ENCODE measurements around the gene PITPNB. TPM values are rescaled to one million over a fixed set of nuclear protein-coding genes. Genes with fewer than 3 reads are reported as not detected.

Gene PITPNB
- total RNA-seq, 4 donors from 2014 or later, result 28.0 to 48.2 (median 40.3) TPM

- Histone ChIP-seq H3K27me3 (no peaks in the 10 kb centered on the region), H3K27ac (peak overlapping the region; percentile 68 to 85 (median 80)), H3K9me3 (no peaks in the 10 kb centered on the region), H3K36me3 (no peaks in the 10 kb centered on the region), H3K4me3 (no peak overlapping the region), H3K4me1 (peaks cover 18 to 85% (median 40%) of the 10 kb centered on the region in 4 donors)
- intact Hi-C loops (cut with DNase I; ENCODE audit: low total_unique reads) (no loop called here), in situ Hi-C loops (cut with MboI; ENCODE audit: low pct_ligation_motif_present in 1 of 4, low pct_unique_long_range_greater_than_20kb in 1 of 4, low sequenced_read_pairs in 3 of 4) (loop anchor here (5.0 to 25.0 kb wide), 2 partner anchors 131 to 706 kb away; no protein-coding TSS in a partner anchor)
- 25 to 29% methylated on average over 1 to 3 of the region's 3 CpGs for WGBS, 2 donors (ENCODE audit: low coverage in 1 of 2)
- peak; percentile 35 for DNase-seq
- TF ChIP-seq EP300 (IDR thresholded peaks at IDR 0.05; ENCODE audit: low read depth) (no peak), POLR2AphosphoS5 (IDR thresholded peaks at IDR 0.05) (no peak), POLR2A (IDR thresholded peaks at IDR 0.05) (no peak)
- TF ChIP-seq, protein P1, sequence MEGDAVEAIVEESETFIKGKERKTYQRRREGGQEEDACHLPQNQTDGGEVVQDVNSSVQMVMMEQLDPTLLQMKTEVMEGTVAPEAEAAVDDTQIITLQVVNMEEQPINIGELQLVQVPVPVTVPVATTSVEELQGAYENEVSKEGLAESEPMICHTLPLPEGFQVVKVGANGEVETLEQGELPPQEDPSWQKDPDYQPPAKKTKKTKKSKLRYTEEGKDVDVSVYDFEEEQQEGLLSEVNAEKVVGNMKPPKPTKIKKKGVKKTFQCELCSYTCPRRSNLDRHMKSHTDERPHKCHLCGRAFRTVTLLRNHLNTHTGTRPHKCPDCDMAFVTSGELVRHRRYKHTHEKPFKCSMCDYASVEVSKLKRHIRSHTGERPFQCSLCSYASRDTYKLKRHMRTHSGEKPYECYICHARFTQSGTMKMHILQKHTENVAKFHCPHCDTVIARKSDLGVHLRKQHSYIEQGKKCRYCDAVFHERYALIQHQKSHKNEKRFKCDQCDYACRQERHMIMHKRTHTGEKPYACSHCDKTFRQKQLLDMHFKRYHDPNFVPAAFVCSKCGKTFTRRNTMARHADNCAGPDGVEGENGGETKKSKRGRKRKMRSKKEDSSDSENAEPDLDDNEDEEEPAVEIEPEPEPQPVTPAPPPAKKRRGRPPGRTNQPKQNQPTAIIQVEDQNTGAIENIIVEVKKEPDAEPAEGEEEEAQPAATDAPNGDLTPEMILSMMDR (IDR thresholded peaks at IDR 0.05), result no peak
Measured at GRCh38 chr22:27881421-27881820, 37.6 kb downstream of the PITPNB start.

DNA sequence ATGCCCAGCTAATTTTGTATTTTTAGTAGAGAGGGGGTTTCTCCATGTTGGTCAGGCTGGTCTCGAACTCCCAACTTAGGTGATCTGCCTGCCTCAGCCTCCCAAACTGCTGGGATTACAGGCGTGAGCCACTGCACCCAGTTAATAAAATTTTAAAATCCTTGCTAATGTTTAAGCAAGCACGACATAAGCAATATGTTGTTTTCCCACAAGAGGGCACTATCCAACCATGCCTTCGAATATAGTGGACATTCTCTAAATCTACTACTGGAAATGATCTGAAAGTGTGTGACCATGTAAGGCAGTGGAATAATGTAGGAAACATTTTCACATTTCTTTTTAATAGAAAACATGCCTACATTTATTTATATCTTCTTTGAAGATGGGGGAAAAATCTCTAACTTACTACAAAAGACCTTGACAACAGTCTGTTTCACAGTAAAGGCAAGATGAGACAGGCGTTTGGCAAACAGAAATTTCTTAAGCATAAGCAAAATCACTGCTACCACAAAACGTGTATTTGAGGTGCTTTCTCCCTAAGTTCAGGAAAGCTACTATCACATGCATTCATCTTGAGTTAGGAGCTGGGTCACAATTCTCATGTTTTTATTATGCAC lies 38.2 kb downstream of the PITPNB start:
- Histone ChIP-seq H3K27ac (peak overlapping the region; percentile 68 to 85 (median 80)), H3K36me3 (no peaks in the 10 kb centered on the region), H3K9me3 (no peaks in the 10 kb centered on the region), H3K27me3 (no peaks in the 10 kb centered on the region), H3K4me3 (no peak overlapping the region), H3K4me1 (peaks cover 23 to 86% (median 40%) of the 10 kb centered on the region in 4 donors)
- in situ Hi-C loops (cut with MboI; ENCODE audit: low pct_ligation_motif_present in 1 of 4, low pct_unique_long_range_greater_than_20kb in 1 of 4, low sequenced_read_pairs in 3 of 4) (loop anchor here (5.0 to 25.0 kb wide), 2 partner anchors 131 to 706 kb away; no protein-coding TSS in a partner anchor), intact Hi-C loops (cut with DNase I; ENCODE audit: low total_unique reads) (no loop called here)
- no peak for TF ChIP-seq POLR2AphosphoS5 (IDR thresholded peaks at IDR 0.05)
- TF ChIP-seq, protein P1 (IDR thresholded peaks at IDR 0.05), result peak; percentile 74 to 84 (median 80)
- no peak for DNase-seq
- WGBS, 2 donors (ENCODE audit: low coverage in 1 of 2), result 20 to 21% methylated on average over 3 to 6 of the region's 6 CpGs

DNA sequence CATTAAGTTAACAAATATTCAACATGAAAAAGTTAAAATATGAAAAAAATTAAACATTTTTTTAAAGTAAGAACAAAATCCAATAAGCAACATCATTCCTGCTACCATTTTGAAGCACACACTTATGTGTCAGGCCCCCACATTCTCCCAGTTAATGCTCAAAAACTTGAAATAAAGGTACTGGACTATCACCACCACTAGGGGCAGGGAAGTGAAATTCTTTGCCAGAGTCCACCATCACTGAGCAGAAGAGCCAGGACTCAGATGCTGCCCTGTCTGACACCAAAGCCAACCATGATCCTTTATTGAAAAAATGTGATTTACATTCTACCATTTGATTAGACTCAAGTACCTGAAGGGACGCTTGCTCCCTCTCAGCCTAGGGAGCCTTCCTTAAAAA lies 39.1 kb downstream of the PITPNB start:
- TF ChIP-seq, protein P1 (IDR thresholded peaks at IDR 0.05), result peak; percentile 48 to 57 (median 53)
- no peak for TF ChIP-seq POLR2A (IDR thresholded peaks at IDR 0.05)
- Histone ChIP-seq H3K27me3 (no peaks in the 10 kb centered on the region), H3K36me3 (no peaks in the 10 kb centered on the region), H3K4me3 (no peak overlapping the region), H3K27ac (peak overlapping the region; percentile 68 to 85 (median 80)), H3K4me1 (peaks cover 22 to 89% (median 39%) of the 10 kb centered on the region in 4 donors), H3K9me3 (no peaks in the 10 kb centered on the region)
- in situ Hi-C loops (cut with MboI; ENCODE audit: low pct_ligation_motif_present in 1 of 4, low pct_unique_long_range_greater_than_20kb in 1 of 4, low sequenced_read_pairs in 3 of 4) (loop anchor here (5.0 to 25.0 kb wide), 2 partner anchors 132 to 707 kb away; no protein-coding TSS in a partner anchor), intact Hi-C loops (cut with DNase I; ENCODE audit: low total_unique reads) (no loop called here)
- DNase-seq, result no peak
- WGBS, 2 donors (ENCODE audit: low coverage in 1 of 2), result 67 to 94% methylated on average over 1 of the region's 1 CpG

GRCh38 chr22:27878541-27878940 lies 40.5 kb downstream of the PITPNB start:
- intact Hi-C loops (cut with DNase I; ENCODE audit: low total_unique reads) (no loop called here), in situ Hi-C loops (cut with MboI; ENCODE audit: low pct_ligation_motif_present in 1 of 4, low pct_unique_long_range_greater_than_20kb in 1 of 4, low sequenced_read_pairs in 3 of 4) (loop anchor here in 3 of 4 donors (25.0 kb wide), 1 partner anchor 709 kb away; no protein-coding TSS in a partner anchor)
- Histone ChIP-seq H3K9me3 (no peaks in the 10 kb centered on the region), H3K36me3 (no peaks in the 10 kb centered on the region), H3K4me3 (no peak overlapping the region), H3K4me1 (peaks cover 29 to 93% (median 45%) of the 10 kb centered on the region in 4 donors), H3K27me3 (no peaks in the 10 kb centered on the region), H3K27ac (peak overlapping the region in 3 of 4 donors; percentile 43 to 85 (median 55))
- no peak for DNase-seq
- no peak for TF ChIP-seq POLR2AphosphoS5 (IDR thresholded peaks at IDR 0.05)
- TF ChIP-seq POLR2A (IDR thresholded peaks at IDR 0.05), result no peak
- no peak for TF ChIP-seq EP300 (IDR thresholded peaks at IDR 0.05; ENCODE audit: low read depth)
- TF ChIP-seq, protein P1 (IDR thresholded peaks at IDR 0.05), result no peak
